WI38 (cell line): Measurements from ENCODE around the gene TMC6.

Experiments used
- H3K4me3 ChIP-seq: 2 replicates; pipeline ENCODE4 v1.5.1; 2011; ENCODE audit warnings: low read depth, mild to moderate bottlenecking, control low read depth, low read length
- TF ChIP-seq, protein P1 (sequence below): IDR thresholded peaks from 2 replicates; pipeline ENCODE4 v1.5.1; 2012; ENCODE audit warnings: low read depth, mild to moderate bottlenecking, control low read depth, low read length

The TMC6 gene

DNA sequence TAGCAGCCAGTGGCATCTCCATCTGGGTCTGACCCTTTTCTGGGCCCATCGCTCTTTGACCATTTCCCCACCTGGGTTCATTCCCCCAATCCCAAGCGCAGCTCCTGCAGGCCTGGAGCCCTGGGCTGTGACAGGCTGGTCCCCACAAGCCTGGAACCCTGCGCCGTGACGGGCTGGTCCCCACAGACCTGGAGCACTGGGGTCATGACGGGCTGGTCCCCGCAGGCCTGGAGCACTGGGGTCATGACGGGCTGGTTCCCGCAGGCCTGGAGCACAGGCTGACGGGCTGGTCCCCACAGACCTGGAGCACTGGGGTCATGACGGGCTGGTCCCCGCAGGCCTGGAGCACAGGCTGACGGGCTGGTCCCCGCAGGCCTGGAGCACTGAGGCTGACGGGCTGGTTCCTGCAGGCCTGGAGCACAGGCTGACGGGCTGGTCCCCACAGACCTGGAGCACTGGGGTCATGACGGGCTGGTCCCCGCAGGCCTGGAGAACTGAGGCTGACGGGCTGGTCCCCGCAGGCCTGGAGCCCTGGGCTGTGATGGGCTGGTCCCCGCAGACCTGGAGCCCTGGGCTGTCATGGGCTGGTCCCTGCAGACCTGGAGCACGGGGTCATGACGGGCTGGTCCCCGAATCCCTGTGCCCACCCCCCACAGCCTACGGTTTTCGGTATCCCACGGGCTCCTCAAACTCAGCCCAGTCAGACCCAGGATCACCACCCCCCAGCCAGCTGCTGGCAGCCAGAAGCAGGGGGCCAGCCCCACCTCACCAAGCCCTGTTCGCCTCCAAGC is 16.6 kb downstream of the TMC6 start:
- no peak overlapping the region for H3K4me3 ChIP-seq
- TF ChIP-seq, protein P1, sequence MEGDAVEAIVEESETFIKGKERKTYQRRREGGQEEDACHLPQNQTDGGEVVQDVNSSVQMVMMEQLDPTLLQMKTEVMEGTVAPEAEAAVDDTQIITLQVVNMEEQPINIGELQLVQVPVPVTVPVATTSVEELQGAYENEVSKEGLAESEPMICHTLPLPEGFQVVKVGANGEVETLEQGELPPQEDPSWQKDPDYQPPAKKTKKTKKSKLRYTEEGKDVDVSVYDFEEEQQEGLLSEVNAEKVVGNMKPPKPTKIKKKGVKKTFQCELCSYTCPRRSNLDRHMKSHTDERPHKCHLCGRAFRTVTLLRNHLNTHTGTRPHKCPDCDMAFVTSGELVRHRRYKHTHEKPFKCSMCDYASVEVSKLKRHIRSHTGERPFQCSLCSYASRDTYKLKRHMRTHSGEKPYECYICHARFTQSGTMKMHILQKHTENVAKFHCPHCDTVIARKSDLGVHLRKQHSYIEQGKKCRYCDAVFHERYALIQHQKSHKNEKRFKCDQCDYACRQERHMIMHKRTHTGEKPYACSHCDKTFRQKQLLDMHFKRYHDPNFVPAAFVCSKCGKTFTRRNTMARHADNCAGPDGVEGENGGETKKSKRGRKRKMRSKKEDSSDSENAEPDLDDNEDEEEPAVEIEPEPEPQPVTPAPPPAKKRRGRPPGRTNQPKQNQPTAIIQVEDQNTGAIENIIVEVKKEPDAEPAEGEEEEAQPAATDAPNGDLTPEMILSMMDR, result no peak

- TF ChIP-seq, protein P1, result no peak
- H3K4me3 ChIP-seq, result no peak overlapping the region
Observed at GRCh38 chr17:78111016-78111726, 17.4 kb downstream of the TMC6 start.

DNA sequence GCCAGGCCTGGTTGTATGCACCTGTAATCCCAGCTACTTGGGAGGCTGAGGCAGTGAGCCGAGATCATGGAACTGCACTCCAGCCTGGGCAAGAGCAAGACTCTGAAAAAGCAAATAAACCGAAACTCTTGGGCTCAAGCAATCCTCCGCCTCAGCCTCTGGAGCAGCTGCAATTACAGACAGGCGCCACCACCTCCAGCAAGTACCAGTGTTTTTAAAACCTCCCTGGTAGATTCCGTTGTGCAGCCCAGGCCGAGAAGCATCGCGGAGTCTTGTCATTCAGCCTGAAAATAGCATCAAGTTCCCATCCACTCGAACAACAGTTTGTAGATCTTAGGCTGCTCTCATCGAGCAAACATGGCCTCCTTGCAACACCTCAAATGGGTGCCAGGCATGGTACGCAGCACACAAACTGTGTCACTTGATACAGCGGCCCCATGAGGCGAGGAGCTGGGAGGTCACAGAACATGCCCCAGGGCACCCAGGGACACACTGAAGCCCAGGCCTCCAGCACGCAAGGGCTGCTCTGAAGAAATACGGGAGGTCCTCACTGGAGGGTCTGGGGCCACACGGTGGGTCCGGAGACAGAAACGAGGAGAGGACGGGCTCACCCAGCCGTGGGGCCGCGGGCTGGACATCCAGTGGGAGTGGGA is 18.1 kb downstream of the TMC6 start:
- no peak overlapping the region for H3K4me3 ChIP-seq
- TF ChIP-seq, protein P1, result no peak

GRCh38 chr17:78109489-78109761 is 19.1 kb downstream of the TMC6 start:
- TF ChIP-seq, protein P1, result no peak
- H3K4me3 ChIP-seq, result no peak overlapping the region

DNA sequence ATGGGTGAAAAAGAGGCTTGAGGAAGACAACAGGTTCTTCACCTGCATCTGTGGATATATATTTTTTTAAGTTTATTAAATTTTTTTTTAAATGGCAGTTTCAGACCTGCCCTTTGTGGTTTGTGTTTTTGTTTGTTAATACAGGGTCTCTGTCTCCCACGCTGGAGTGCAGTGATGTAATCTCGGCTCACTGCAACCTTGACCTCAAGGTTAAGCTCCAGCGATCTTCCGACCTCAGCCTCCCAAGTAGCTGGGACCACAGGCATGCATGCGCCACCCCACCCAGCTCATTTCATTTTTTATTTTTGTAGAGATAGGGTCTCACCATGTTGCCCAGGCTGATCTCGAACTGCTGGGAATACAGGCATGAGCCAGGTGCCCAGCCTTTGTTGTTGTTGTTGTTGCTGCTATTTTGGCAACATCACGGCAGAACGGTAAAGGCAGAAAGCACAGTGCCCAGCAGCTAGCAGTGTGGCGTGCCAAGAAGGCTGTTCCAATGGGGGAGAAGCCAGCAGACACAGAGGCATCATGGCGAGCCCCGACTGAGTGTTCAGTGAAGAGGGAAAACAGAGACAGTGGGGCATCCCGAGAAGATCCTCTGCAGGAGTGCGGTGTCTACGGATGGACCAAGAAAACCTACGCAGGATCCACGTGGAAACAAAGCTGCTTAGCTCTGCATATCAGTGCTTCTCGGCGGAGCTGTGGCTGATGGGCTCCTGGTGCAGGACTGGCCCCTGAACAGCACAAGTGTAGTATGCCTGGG is 19.6 kb downstream of the TMC6 start:
- TF ChIP-seq, protein P1, result no peak
- no peak overlapping the region for H3K4me3 ChIP-seq

DNA sequence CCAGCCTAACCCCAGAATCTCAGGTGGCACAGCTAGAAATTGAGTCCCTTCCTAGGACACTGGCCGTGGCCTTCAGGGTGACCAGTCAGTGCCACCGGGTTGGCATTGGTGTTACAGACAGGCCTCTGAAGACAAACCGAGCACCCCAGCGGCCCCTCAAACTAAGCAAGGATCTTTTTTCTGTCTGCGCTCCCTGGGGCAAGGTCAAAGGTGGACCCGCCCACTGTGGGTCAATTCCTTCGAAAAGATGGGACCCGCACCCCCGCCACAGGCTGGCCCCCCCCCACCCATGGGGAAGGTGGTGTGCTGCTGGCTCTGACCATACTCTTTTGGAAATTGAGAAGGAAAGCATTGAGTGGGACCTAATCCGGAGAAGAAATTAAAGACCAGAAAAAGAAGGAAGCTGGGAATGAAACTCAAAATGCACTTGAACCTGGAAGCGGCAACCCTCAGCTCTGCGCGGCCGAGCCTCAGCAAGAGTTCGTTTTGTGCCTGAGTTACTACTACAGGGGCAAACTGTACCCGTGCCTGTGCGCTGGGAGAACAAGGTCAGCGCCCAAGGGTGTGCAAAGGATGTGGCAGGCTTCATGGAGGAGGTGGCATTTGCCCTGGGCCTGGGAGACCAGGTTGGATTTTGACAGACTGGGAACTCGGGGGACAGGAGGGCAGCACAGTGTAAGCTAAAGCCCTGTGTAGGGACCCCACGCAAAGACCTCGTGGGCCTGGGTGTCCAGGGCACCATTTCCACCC is 20.4 kb downstream of the TMC6 start:
- TF ChIP-seq, protein P1, result no peak
- H3K4me3 ChIP-seq, result no peak overlapping the region
